Osteocyte (in vitro differentiated cells): ENCODE results near the gene GBGT1. TPM values are rescaled to one million over a fixed set of nuclear protein-coding genes. Genes with fewer than 3 reads are reported as not detected.

Experiments
- DNase-seq: peaks from one replicate; pipeline ENCODE4 v3.0.0; 2021; ENCODE audit warnings: mixed read lengths; ENCODE audit not compliant: unreplicated experiment; ENCODE audit errors: extremely low spot score
- H3K27ac Mint-ChIP-seq: one replicate; pipeline ENCODE4 v1.8.0; 2021; ENCODE audit warnings: mild to moderate bottlenecking, mixed read lengths; ENCODE audit not compliant: unreplicated experiment
- H3K27me3 Mint-ChIP-seq: one replicate; pipeline ENCODE4 v1.8.0; 2021; ENCODE audit warnings: mixed read lengths; ENCODE audit not compliant: unreplicated experiment
- H3K36me3 Mint-ChIP-seq: one replicate; pipeline ENCODE4 v1.8.0; 2021; ENCODE audit warnings: mixed read lengths; ENCODE audit not compliant: unreplicated experiment
- H3K4me1 Mint-ChIP-seq: one replicate; pipeline ENCODE4 v1.8.0; 2021; ENCODE audit warnings: mixed read lengths; ENCODE audit not compliant: unreplicated experiment
- H3K4me3 Mint-ChIP-seq: one replicate; pipeline ENCODE4 v1.8.0; 2021; ENCODE audit warnings: mild to moderate bottlenecking, moderate library complexity, mixed read lengths; ENCODE audit not compliant: unreplicated experiment
- H3K9me3 Mint-ChIP-seq: one replicate; pipeline ENCODE4 v1.8.0; 2021; ENCODE audit warnings: mixed read lengths; ENCODE audit not compliant: unreplicated experiment
- CTCF ChIP-seq: fragments of 200-600 bp; sonication (generic); IDR thresholded peaks from 2 replicates; pipeline ENCODE4 v1.5.0; 2021; ENCODE audit warnings: antibody characterized with exemption, mild to moderate bottlenecking, moderate library complexity
- total RNA-seq: library from RNA; stranded (reverse); gene quantifications from 2 replicates; pipeline ENCODE4 v1.2.1, GENCODE V29; 2021

The GBGT1 gene
- total RNA-seq, 1 donor from 2014 or later, result 4.1 TPM

GRCh38 chr9:133191989-133192388 is 28.3 kb upstream of the GBGT1 start:
- Mint-ChIP-seq H3K4me1 (no peaks in the 10 kb centered on the region), H3K9me3 (no peaks in the 10 kb centered on the region), H3K27ac (no peak overlapping the region), H3K36me3 (no peaks in the 10 kb centered on the region), H3K27me3 (peaks cover 40% of the 10 kb centered on the region), H3K4me3 (no peak overlapping the region)
- no peak for TF ChIP-seq CTCF
- no peak for DNase-seq

GRCh38 chr9:133189826-133190225 is 26.1 kb upstream of the GBGT1 start:
- no peak for DNase-seq
- Mint-ChIP-seq H3K27ac (no peak overlapping the region), H3K27me3 (peaks cover 47% of the 10 kb centered on the region), H3K4me3 (no peak overlapping the region), H3K9me3 (no peaks in the 10 kb centered on the region), H3K4me1 (peaks cover 3% of the 10 kb centered on the region), H3K36me3 (no peaks in the 10 kb centered on the region)
- TF ChIP-seq CTCF, result no peak

GRCh38 chr9:133188843-133189180 is 25.1 kb upstream of the GBGT1 start:
- DNase-seq, result no peak
- Mint-ChIP-seq H3K9me3 (no peaks in the 10 kb centered on the region), H3K4me1 (peaks cover 3% of the 10 kb centered on the region), H3K27ac (no peak overlapping the region), H3K4me3 (no peak overlapping the region), H3K36me3 (no peaks in the 10 kb centered on the region), H3K27me3 (peaks cover 39% of the 10 kb centered on the region)
- TF ChIP-seq CTCF, result no peak

GRCh38 chr9:133188006-133188842 is 24.5 kb upstream of the GBGT1 start:
- peaks cover 3% of the 10 kb centered on the region for H3K4me1 Mint-ChIP-seq
- no peak for DNase-seq
- H3K27me3 Mint-ChIP-seq, result peaks cover 37% of the 10 kb centered on the region

More at GRCh38 chr9:133188006-133188842, 24.5 kb upstream of the GBGT1 start:
- H3K9me3 Mint-ChIP-seq, result no peaks in the 10 kb centered on the region
- peak; percentile 22 for TF ChIP-seq CTCF
- H3K27ac Mint-ChIP-seq, result no peak overlapping the region
- H3K36me3 Mint-ChIP-seq, result no peaks in the 10 kb centered on the region
- no peak overlapping the region for H3K4me3 Mint-ChIP-seq
